Occipital lobe (tissue), 2 donors: Measurements from ENCODE around the gene AGAP2. TPM values are rescaled to one million over a fixed set of nuclear protein-coding genes. Genes with fewer than 3 reads are reported as not detected.

Experiments
- DNase-seq: peaks from one replicate; lab custom pipeline; 2025; lab: John Stamatoyannopoulos, UW
- total RNA-seq: library from RNA; depleted of rRNA; stranded (reverse); fragments of >200 nt; gene quantifications from one replicate; pipeline ENCODE4 v1.2.3, GENCODE V29; 2014

The AGAP2 gene
- total RNA-seq, 1 donor from 2014 or later: 25.6 TPM

GRCh38 chr12:57737467-57738460, 778 bp downstream of the AGAP2 start:
- DNase-seq: no peak

DNA sequence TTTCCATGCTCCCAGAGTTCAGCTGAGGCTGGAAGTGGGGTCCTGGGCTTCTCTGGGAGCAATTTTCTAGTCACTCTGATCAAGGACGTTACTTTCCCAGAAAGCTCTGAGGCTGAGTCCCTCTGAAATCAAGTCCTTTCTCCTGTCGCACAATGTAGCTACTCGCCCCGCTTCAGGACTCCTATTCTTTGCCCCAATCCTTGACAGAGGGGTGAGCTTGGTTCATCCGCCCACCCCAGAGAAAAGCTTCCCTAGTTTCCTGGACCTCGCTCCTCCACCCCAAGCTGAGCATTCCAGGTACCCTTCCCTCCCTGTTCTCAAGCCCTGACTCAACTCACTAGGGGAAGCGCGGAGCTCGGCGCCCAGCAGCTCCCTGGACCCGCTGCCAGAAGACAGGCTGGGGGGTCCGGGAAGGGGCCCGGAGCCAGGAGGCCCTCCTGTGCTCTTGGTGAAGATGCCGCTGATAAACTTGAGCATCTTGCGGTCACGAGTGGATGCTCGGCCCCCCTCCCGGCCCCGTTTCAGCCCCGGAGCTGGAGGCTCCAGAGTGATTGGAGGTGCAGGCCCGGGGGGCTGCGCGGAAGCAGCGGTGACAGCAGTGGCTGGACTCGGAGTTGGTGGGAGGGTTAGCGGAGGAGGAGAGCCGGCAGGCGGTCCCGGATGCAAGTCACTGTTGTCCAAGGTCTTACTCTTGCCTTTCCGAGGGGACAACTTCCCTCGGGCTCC, 1.6 kb downstream of the AGAP2 start:
- no peak for DNase-seq

DNA sequence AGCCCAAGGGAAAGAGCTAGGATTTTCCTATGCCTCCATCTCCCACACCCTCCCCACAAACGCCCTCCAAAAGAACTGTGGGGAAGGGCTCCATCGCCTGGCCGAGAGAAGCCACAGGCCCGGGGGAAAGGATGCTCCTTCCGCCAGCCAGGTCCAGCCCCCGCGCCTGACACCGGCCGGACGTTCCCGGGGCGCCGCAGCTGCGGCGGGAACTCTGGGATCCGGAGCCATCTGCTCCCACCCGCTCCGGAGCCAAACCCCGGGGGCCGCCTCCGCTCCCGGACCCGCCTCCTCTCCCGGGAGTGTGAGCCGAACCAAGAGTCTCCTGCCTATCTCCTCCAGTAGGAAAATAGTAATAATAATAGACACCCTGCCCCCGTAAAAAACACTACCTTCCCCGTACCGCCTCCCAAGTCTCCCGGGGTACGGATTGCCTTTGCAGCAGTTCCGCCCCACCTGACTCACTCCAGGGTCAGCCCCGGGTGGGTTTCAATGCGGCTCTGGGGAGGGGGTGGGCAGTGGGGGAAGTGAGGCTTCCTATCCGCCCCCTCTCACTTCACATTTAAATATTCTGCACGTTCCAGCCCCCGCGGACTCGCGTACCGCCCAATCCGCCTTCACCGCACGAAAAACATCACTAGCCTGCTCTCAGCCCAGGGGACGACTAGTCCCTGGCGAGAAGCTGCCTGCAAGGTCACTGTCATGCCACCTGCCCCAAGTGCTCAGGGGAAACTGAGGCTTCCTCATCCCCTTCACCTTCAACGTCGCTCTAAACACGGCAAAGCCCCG, 2.4 kb downstream of the AGAP2 start:
- DNase-seq: peak; percentile 71

DNA sequence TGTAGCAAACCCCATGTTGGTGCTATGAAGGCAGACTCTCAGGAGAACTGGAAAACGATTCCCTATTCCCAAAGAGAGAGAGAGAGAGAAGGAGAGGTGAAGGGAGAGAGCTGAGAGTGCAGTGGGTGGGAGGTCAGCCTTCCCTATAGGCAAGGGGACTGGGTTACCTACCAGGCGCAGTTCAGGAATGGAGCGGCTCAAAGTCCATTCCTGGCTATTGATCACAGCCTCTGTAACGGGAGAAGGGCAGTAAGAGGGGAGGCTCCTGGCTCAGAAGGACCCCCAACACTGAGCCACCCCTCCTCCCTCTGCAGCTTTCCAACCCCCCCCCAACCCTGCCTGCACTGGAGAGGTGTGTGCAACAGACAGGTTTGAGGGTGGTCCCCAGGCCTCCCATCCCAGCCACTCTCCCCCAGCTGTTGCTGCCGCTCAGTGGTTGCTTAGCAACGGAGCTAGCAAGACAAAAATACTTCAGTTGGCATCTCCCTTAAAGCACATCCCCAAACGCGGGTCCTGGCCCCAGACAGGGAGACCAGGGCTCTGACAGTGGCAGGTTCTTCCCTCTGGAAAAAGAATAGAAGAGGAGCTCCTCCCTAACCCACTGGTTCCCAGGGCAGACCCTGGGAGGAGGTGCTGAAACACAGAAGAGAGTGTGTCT, 3.2 kb downstream of the AGAP2 start:
- no peak for DNase-seq

DNA sequence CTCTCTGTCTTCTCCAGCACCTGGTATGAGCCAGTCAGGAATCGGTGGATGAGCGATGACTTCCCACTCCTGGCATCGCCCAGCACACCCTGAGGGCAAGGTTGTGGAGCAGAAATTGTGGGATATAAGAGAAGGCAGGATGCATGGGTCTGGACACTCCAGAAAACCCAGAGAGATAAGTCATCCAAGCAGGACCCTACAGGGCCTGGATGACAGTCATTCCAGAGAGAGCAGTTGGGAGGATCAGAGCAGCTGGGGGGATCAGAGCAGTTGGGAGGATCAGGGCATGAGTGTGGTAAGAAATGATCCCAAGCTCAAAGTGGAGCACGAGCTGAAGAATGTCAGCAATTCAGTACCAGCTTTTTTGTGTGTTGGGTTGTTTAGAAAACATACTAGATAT, 4.0 kb downstream of the AGAP2 start:
- DNase-seq: no peak

- DNase-seq: no peak
These were observed 4.6 kb downstream of the AGAP2 start for GRCh38 chr12:57733928-57734327.

DNA sequence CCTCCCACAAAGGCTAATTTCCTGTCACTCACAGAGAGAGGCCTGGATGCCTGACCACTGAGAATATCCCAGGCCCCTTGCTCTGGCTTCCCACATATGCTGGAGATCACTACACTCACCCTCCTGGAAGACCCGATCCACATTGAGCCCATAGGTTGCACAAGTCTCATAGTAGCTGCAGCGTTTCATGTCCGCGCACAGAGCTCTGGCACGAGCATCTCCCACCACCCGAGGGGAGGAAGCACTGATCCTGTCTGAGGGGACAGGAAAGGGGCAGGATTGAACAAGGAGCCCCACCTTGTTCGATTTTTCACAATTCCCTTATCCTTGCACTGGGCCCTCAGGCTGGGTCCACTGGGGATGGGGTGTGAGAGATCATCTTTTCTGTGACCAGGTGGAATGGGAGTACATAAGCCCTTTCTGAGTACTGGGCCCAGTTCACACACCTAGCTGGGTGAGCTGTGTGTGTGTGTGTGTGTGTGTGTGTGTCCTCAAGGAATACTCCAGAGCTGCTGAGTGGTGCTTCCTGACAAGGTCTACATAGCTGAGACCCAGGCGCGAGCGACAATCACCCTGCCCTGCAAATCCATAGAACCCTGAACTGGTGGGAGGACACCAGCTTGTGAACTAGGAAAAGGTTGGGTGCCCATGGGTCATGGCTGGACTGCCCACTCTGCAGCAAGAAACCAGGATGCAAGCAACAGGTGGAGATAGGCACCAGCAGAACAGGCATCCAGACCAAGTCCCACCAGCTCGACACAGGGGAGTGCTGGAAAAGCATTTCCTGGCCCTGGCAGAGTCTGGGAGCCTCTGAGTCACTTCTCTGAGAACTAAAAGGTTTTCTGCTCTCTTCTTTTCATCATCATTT, 5.6 kb downstream of the AGAP2 start:
- no peak for DNase-seq

- DNase-seq: no peak
These were observed 6.3 kb downstream of the AGAP2 start for GRCh38 chr12:57732270-57732669.

DNA sequence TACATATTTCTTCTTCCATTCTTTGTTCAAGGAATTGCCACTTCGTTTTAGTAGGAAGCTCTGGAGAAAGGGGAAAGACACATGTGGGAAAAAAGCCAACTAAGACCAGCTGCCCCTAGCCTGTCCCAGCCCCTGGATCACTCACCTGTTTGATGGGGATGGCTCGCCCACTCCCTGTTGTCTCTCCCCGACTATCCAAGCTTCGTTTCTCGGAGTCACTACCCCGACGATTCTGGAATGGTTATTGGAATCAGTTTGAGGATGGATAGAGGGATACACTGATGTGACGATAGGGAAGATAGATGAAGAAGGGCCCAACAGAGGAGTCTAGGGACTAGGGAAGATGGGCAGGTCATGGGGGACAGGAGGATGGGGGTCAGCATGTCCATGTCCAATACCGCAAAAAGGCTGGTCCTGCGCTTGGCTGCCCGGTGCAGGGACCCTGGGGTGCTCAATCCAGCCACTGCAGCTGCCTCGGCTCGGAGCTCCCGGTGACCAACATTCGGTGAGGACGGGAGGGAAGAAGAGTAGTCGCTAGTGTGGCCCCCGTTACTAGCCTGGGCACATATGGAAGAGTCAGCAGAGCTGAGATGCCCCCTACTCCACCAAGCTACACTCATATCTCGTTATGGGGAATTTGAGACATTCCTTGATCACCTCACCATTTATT, 7.0 kb downstream of the AGAP2 start:
- DNase-seq: no peak

DNA sequence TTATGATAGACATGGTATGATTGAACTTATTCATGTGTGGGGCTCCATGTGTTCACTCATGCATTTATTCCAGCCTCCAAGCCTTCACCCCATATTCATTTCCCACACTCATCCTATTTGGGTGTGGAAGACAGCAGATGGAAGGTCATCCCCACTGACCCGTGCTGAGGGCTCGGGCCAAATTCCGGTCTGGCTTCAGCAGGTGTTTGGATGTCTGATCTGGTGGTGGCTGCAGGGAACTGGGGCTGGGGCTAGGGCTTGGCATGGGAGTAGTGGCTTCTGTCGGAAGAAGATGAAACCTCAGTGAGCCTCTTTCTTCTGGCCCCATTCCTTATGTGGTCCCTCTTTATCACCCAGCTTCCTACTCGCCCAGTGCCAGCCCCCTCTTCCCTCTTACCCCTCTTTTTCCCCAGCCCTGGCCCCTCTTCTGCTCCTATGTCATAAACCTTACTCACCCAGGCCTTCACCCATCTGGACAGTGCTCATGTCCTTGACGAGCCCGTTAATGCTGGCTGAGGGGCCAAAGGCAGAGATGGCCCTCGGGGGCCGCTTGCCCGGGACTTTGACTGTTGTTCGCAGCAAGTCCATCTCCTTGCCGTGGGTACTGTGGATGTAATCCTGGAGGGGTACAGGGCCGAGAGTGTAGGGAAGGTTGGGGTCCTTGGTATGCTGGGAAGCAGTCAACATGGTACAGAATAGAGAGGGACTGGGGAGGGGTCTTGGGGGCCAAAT, 8.0 kb downstream of the AGAP2 start:
- DNase-seq: no peak

GRCh38 chr12:57729321-57729844, 9.2 kb downstream of the AGAP2 start:
- no peak for DNase-seq

GRCh38 chr12:57727758-57728395, 10.7 kb downstream of the AGAP2 start:
- DNase-seq: no peak

- no peak for DNase-seq
These were observed 11.4 kb downstream of the AGAP2 start for GRCh38 chr12:57726884-57727757.

GRCh38 chr12:57726151-57726883, 12.2 kb downstream of the AGAP2 start:
- peak; percentile 22 for DNase-seq

GRCh38 chr12:57725851-57726150, 12.7 kb downstream of the AGAP2 start:
- no peak for DNase-seq

DNA sequence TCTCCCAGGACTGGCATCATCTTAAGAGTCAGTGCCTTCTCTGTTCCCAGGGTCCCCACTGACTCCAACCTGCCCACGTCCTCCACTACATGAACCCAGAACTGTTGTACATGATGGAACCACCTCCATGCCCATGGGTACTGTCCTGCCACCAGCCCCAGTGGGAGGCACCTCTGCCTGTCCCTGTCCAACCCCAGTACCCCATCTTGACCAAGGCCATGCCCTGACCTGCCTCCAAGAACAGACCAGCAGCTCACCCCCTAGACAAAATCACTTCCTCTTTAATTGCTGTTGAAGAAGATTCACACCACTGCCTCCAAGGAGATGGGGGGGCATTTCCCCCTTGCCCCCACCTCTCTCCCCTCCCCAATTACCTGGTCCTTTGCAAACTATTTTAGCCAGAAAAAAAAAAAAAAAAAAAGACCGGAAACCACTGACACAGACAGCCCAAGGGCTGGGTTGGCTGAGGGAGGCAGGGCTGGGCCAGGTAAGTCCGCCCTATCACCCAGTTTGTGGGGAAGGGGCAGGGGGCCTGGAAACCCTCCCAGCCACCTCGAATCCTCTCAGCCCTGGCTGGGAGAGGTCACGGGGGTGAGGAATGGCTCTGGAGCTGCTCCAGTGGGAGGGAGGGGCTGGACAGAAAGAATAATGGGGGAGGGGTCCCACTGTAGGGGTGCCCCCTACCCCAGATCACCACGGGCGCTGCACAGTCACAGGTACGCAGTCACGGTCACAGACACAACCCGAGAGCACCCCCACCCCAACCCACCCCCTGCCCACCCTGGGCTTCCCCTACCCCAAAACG, 13.4 kb downstream of the AGAP2 start:
- no peak for DNase-seq
